Pulmonary artery endothelial cell (primary cell): ENCODE data around the gene MCF2. TPM values are rescaled to one million over a fixed set of nuclear protein-coding genes. Genes with fewer than 3 reads are reported as not detected.

ENCODE experiments used
- DNase-seq: peaks from one replicate; pipeline ENCODE4 v3.0.0-alpha.2; 2011; ENCODE audit warnings: low read depth, low spot score
- total RNA-seq: library from RNA; depleted of rRNA; stranded (reverse); fragments of >200 nt; gene quantifications from 2 replicates; pipeline ENCODE4 v1.2.3, GENCODE V29; 2014

The MCF2 gene
- total RNA-seq, 1 donor from 2014 or later, result 0.07 TPM

GRCh38 chrX:139639253-139639652 lies 68.7 kb downstream of the MCF2 start:
- no peak for DNase-seq

GRCh38 chrX:139600105-139600504 lies 107.9 kb downstream of the MCF2 start:
- no peak for DNase-seq

- no peak for DNase-seq
Measured at GRCh38 chrX:139596068-139596467, 111.9 kb downstream of the MCF2 start.

- no peak for DNase-seq
Measured at GRCh38 chrX:139585613-139586012, 122.4 kb downstream of the MCF2 start.

GRCh38 chrX:139581068-139581467 lies 126.9 kb downstream of the MCF2 start:
- DNase-seq, result no peak

- no peak for DNase-seq
Measured at GRCh38 chrX:139566981-139567380, 141.0 kb downstream of the MCF2 start.

- DNase-seq, result no peak
Measured at GRCh38 chrX:139563251-139563650, 144.7 kb downstream of the MCF2 start.

GRCh38 chrX:139560221-139560620 lies 147.7 kb downstream of the MCF2 start:
- DNase-seq, result no peak

GRCh38 chrX:139559383-139560042 lies 148.5 kb downstream of the MCF2 start:
- peak; percentile 7 for DNase-seq

- DNase-seq, result no peak
Measured at GRCh38 chrX:139554991-139555675, 152.8 kb downstream of the MCF2 start.

GRCh38 chrX:139554376-139554775 lies 153.6 kb downstream of the MCF2 start:
- DNase-seq, result no peak

- no peak for DNase-seq
Measured at GRCh38 chrX:139544591-139544990, 163.4 kb downstream of the MCF2 start.

GRCh38 chrX:139543920-139544319 lies 164.0 kb downstream of the MCF2 start:
- DNase-seq, result no peak

GRCh38 chrX:139542652-139543051 lies 165.3 kb downstream of the MCF2 start:
- DNase-seq, result no peak

- DNase-seq, result no peak
Measured at GRCh38 chrX:139538907-139539790, 168.8 kb downstream of the MCF2 start.

- DNase-seq, result no peak
Measured at GRCh38 chrX:139533444-139533843, 174.5 kb downstream of the MCF2 start.

GRCh38 chrX:139532834-139533233 lies 175.1 kb downstream of the MCF2 start:
- no peak for DNase-seq

Other genes starting within 250 kb of the MCF2 start
- not detected in 2 replicates for gene F9, start 177.4 kb downstream of the MCF2 start, total RNA-seq
- 72.7 TPM in 2 replicates for gene ATP11C, start 224.9 kb upstream of the MCF2 start, total RNA-seq